Omental fat pad (tissue), 4 donors: ENCODE measurements around the gene FRAS1. TPM values are rescaled to one million over a fixed set of nuclear protein-coding genes. Genes with fewer than 3 reads are reported as not detected.
"Not testable (repeated sequence)": the region's sequence is repeated elsewhere in the genome, so short reads cannot be mapped to it uniquely, and the experiment has no call there.

Experiments
- ATAC-seq: fragments of 150-250 bp; one replicate; pipeline ENCODE4 v1.9.1; 2016; ENCODE audit warnings: mild to moderate bottlenecking, moderate library complexity; ENCODE audit not compliant: low FRiP score
- DNase-seq: peaks from one replicate; pipeline ENCODE4 v3.0.0-alpha.2; 2019; ENCODE audit warnings: low spot score
- total RNA-seq, 4 donors: library from RNA; depleted of rRNA; stranded (reverse); fragments of >200 nt; gene quantifications; one replicate each; pipeline ENCODE4 v1.1.0, GENCODE V29; 2016
- TF ChIP-seq, protein P1 (sequence below), 3 donors: fragments of 450-650 bp; IDR thresholded peaks; one replicate each; pipeline ENCODE4 v1.5.1; 2016 to 2017; ENCODE audit warnings: antibody characterized with exemption in 3 of 3, mild to moderate bottlenecking in 3 of 3, moderate library complexity in 2 of 3

Gene FRAS1
- total RNA-seq, 4 donors from 2014 or later = 0.47 to 40.5 (median 7.7) TPM

- no peak for DNase-seq
- TF ChIP-seq, protein P1, sequence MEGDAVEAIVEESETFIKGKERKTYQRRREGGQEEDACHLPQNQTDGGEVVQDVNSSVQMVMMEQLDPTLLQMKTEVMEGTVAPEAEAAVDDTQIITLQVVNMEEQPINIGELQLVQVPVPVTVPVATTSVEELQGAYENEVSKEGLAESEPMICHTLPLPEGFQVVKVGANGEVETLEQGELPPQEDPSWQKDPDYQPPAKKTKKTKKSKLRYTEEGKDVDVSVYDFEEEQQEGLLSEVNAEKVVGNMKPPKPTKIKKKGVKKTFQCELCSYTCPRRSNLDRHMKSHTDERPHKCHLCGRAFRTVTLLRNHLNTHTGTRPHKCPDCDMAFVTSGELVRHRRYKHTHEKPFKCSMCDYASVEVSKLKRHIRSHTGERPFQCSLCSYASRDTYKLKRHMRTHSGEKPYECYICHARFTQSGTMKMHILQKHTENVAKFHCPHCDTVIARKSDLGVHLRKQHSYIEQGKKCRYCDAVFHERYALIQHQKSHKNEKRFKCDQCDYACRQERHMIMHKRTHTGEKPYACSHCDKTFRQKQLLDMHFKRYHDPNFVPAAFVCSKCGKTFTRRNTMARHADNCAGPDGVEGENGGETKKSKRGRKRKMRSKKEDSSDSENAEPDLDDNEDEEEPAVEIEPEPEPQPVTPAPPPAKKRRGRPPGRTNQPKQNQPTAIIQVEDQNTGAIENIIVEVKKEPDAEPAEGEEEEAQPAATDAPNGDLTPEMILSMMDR (IDR thresholded peaks at IDR 0.05) = no peak
- no peak for ATAC-seq
These were observed 34.4 kb downstream of the FRAS1 start for GRCh38 chr4:78091534-78091933.

- not testable (repeated sequence) for ATAC-seq, DNase-seq
These were observed 35.2 kb downstream of the FRAS1 start for GRCh38 chr4:78092350-78092749.

- no peak for ATAC-seq
- TF ChIP-seq, protein P1 (IDR thresholded peaks at IDR 0.05) = no peak
- DNase-seq = no peak
These were observed 35.7 kb downstream of the FRAS1 start for GRCh38 chr4:78092850-78093249.

DNA sequence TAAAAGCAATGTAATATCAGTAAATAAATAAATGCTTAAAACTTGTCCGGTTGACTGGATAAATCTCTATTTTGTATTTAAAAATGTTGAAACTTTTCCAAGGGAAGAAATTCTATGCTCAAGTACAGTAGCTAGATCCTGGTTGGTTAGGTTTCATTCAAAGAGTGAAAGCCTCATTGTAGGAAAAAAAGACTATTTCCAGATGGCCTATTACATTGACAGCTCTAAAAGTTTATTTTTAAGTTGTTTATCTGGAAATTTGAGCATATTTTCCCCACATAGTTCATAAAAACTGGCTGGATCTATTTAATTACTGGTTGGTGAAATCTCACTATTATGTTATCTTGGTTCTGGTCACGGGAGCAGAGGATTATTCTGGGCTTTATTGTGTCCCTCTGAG, 38.0 kb downstream of the FRAS1 start:
- TF ChIP-seq, protein P1 (IDR thresholded peaks at IDR 0.05) = no peak
- no peak for DNase-seq
- ATAC-seq = no peak

GRCh38 chr4:78099058-78099457, 41.9 kb downstream of the FRAS1 start:
- ATAC-seq (no peak), DNase-seq (no peak)
- TF ChIP-seq, protein P1 (IDR thresholded peaks at IDR 0.05) = no peak

GRCh38 chr4:78100060-78100459, 42.9 kb downstream of the FRAS1 start:
- TF ChIP-seq, protein P1 (IDR thresholded peaks at IDR 0.05) = no peak
- DNase-seq (no peak), ATAC-seq (no peak)

DNA sequence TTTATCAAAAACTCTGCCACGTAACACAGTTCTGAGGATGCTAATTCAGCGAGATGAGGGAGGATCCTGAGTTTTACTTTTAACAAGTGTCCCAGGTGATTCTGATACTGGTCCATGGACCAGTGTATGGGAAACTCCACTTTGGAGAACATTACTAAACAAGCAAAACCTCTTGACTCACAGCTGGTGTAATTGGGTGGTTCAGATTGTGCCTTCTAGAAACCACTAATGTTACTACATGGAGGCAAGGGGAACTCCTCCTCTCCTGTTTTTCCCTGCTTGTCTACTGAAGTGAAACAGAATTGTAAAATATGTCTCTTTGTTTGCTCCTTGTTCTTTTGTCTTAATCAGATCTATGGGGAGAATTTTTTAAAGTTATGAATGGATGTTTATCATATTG, 62.6 kb downstream of the FRAS1 start:
- DNase-seq (no peak), ATAC-seq (peak; percentile 86)
- TF ChIP-seq, protein P1 (IDR thresholded peaks at IDR 0.05) = no peak
